GM21619 (cell line): Measurements from ENCODE around the gene TAF7.
"Not testable (repeated sequence)": the region's sequence is repeated elsewhere in the genome, so short reads cannot be mapped to it uniquely, and the experiment has no call there.

Experiments
- ATAC-seq: cut with Tn5 transposase; IDR thresholded peaks from one replicate; pipeline ENCODE4 v1.9.1; 2021; ENCODE audit not compliant: unreplicated experiment

Gene TAF7

DNA sequence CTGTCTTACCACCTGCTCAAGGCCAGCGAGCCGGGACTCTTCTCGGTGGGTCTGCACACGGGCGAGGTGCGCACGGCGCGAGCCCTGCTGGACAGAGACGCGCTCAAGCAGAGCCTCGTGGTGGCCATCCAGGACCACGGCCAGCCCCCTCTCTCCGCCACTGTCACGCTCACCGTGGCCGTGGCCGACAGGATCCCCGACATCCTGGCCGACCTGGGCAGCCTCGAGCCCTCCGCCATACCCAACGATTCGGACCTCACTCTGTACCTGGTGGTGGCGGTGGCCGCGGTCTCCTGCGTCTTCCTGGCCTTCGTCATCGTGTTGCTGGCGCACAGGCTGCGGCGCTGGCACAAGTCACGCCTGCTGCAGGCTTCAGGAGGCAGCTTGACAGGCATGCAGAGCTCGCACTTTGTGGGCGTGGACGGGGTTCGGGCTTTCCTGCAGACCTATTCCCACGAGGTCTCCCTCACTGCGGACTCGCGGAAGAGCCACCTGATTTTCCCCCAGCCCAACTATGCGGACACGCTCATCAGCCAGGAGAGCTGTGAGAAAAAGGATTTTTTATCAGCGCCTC, 20.3 kb upstream of the TAF7 start:
- not testable (repeated sequence) for ATAC-seq

DNA sequence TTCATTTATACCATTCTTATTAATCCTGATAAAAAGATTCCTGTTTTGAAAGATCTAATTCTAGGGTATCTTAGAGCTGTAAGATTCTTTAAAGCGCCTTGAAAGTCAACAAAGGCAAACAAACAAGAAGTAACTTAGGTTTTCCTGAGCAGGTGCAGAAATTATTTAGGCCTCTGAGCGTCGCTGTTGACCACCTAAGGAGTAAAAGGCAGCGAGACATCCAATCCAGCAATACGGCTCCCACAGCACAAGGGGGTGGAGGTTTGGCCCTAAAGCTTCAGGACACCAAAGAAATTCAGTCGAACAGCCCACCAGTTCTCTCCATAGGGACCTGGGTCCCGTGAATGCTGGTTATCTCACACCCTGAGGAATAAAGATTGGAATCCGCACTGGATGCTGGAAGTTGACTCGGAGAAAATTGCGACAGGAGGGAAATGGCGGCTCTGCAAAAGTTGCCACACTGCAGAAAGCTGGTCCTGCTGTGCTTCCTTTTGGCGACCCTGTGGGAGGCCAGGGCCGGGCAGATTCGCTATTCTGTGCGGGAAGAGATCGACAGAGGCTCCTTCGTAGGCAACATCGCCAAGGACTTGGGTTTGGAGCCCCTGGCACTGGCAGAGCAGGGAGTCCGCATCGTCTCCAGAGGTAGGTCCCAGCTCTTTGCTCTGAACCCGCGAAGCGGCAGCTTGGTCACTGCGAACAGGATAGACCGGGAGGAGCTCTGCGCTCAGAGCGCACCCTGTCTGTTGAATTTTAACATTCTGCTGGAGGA, 18.1 kb upstream of the TAF7 start, which contains the start of gene PCDHGA2:
Gene PCDHGA2 (plus strand): TSS at position 223 of the 769 bp plus-strand sequence.
- ATAC-seq = peak; percentile 61

DNA sequence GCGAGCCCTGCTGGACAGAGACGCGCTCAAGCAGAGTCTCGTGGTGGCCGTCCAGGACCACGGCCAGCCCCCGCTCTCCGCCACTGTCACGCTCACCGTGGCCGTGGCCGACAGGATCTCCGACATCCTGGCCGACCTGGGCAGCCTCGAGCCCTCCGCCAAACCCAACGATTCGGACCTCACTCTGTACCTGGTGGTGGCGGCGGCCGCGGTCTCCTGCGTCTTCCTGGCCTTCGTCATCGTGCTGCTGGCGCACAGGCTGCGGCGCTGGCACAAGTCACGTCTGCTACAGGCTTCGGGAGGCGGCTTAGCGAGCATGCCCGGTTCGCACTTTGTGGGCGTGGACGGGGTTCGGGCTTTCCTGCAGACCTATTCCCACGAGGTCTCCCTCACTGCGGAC, 12.0 kb upstream of the TAF7 start:
- ATAC-seq = not testable (repeated sequence)

DNA sequence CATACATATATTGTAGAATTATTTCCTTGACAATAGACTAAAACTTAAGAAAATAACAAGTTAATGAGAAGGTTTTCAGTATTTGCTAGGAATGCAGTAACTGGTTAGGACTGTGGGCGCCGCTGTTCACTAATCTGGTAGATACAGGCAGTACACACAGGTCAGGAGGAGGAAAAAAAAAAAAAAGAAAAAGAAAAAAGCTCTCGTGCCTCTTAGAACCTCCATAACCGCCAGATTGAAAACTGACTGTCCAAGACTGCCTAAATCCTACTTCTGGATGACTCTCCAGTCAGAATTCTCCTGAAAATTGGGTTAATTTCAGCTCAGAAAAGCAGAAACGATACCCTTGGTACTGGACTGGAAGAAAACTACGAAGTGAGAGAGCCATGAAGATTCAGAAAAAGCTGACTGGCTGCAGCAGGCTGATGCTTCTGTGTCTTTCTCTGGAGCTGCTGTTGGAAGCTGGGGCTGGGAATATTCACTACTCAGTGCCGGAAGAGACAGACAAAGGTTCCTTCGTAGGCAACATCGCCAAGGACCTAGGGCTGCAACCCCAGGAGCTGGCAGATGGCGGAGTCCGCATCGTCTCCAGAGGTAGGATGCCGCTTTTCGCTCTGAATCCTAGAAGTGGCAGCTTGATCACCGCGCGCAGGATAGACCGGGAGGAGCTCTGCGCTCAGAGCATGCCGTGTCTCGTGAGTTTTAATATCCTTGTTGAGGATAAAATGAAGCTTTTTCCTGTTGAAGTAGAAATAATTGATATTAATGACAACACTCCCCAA, 9.9 kb upstream of the TAF7 start, which contains the start of gene PCDHGA1:
Gene PCDHGA1 (plus strand): TSS at position 216 of the 782 bp plus-strand sequence.
- peak; percentile 42 for ATAC-seq

DNA sequence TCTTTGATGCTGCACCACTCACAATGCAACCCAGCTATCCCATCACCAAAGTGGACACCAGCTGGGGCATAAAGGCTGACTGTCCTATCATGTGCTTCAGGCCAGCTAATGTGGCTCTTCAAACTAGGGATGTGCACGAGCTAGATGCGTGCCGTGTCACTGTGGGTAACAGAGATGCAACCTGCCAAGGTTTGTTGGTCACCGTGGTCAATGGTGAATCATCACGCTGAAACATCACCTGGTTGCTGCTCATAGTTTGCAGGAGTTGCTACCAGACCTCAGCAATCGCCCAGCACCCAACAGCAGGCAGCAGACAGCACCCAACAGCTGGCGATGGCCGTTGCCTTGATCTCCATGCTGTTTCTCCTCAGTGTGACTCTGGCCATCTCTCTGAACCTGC, 7.6 kb upstream of the TAF7 start:
- no peak for ATAC-seq

DNA sequence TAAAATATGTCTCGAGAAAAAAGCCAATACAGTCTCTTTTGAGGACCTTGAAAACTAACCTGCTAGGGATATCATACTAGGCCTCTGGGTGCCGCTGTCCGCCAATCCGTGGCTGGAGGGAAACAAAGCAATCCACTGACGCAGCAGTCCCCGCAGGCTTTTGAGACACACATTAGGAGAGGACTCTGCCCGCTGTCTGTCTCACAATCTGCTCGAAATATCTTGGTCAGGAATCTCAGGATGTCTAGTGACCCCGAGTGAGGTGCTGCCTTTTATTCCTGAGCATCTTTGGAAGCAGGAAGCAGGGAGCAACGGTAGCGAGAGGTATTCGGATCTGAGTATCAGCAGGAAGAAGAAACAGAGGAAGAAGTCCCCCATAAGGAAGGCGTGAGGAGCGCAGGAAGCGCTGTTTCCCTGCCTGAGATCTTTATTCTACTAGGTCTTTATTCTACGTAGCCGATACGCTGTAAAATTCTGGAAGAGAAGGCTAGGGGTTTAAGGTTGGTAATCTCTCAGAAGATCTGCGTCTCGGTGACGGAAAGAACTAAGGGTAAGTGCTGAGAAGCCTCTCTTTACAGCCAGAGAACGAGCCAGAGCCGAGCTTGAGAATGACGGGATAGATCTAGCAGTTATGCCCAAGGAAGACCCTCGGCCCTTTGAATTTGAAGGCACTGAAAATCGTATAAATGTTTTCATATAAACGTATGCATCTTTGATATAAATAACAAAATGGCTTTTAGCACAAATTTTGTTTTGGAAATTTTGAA, 5.7 kb upstream of the TAF7 start:
- peak; percentile 89 for ATAC-seq

DNA sequence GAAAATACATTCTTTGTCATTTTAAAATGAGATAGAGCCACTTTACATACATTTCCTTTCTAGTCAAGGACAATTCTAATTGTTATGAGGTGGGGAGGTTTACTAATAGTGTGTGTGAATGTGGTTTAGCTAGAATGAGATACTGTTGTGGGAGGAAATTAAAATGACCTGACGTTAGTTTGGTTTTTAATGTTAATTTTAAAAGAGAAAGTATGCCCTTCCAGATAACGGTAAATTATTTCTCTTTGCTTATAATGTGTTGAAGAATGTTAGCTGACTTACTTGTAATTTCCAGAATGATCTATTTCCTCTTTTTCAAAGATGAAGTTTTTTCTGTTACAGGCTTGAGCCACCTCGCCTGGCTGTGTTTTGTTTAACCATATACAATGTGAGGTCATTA, 1.7 kb upstream of the TAF7 start:
- no peak for ATAC-seq

DNA sequence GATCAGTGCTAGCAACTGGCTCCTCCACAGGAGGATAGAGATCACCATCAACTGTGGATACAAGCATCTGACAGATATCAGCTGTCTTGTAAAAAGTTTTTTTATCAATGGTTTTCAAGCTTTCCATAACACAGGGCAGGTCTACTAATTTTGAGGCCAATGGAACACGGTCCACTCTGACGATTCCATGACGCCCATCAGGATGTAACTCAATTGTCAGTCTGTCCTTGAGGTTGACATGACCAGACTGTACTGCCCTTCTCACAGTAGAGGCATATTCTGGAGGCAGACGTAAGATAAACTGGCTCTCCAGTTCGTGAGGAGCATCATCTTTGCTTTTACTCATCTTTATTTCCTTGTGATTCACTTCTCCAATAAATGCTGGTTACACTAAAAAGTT, 885 bp downstream of the TAF7 start:
- ATAC-seq = no peak

DNA sequence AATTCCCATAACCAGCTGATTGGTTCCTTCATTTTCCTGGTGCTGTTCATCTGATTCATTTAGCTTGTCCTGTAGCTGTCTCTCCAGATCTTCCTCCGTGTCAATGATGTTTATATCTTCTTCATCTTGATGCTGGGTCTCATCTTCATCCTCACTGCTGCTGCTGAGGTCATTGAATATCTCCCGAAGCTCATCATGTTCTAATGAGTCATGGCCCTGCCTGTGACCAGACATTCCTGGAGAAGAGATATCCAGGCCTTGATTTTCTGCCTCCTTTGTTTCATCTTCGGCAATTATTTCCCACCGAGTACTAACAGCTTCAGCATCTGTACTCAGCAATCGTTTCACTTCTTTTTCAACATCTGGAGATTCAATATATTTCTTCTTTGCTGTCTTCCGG, 1.4 kb downstream of the TAF7 start:
- no peak for ATAC-seq

DNA sequence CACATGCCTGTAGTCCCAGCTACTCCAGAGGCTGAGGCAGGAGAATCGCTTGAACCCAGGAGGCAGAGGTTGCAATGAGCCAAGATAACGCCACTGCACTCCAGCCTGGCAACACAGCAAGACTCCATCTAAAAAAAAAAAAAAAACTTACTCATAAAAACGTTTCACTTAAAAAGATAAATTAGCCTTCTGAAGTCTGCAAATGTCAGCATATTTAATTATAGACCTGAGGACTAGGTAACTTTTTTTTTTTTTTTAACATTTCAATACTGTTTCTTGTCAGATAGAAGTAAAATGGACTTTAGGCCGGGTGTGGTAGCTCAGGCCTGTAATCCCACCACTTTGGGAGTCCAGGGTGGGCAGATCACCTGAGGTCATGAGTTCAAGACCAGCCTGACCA, 3.6 kb downstream of the TAF7 start:
- ATAC-seq = not testable (repeated sequence)

DNA sequence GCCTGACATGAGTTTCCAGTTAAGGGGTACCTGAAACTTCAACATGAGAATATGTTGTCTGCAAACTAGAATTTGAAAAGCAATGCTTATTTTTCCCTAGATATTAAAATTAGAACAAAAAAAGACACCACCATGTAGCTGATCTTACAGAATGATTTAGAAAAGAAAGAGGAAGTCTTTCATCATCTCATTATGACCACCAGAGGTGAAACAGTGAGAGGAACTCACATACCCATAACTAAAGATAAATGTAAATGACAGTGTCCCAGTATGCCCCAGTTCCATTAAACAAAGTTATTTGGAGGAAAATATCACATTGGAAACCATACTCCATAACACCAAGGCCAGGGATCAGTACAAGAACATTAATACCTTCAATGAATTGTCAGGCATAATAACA, 6.9 kb downstream of the TAF7 start:
- no peak for ATAC-seq

DNA sequence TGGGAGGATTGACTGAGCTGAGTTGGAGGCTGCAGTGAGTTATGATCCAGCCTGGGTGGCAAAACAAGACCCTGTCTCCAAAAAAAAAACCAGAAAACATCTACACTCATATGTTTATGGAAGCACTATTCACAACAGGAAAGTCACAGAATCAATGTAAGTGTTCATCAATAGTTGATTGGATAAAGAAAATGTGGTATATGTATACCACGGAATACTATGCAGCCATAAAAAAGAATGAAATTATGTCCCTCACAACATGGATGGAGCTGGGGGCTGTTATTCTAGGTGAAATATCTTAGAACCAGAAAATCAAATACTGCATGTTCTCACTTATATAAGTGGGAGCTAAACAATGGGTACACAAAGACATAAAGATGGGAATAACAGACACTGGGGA, 14.0 kb downstream of the TAF7 start:
- no peak for ATAC-seq

DNA sequence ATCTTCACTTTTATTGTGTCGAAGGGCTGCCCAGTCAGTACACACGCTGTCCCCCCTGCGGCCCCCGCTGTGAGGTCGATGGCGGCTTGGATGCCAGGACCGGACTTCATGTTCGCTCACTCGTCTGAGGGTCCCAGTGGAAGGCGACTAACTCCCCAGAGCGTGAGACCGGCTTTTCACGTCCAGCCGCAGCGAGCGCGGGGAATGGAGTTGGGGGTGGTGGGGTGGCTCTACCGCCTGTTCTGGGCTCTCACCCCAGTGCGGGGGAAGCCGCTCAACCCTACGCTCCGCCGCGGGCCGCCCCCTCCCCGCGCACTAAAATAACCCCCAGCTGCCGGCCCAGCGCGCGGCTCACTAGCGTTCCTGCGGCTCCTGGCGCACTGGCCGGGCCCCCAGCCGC, 16.8 kb downstream of the TAF7 start, which contains the start of gene SLC25A2:
Gene SLC25A2 (minus strand): TSS at position 294 of the 400 bp plus-strand sequence. CDS start 184 bp downstream, at position 110.
- ATAC-seq = no peak

DNA sequence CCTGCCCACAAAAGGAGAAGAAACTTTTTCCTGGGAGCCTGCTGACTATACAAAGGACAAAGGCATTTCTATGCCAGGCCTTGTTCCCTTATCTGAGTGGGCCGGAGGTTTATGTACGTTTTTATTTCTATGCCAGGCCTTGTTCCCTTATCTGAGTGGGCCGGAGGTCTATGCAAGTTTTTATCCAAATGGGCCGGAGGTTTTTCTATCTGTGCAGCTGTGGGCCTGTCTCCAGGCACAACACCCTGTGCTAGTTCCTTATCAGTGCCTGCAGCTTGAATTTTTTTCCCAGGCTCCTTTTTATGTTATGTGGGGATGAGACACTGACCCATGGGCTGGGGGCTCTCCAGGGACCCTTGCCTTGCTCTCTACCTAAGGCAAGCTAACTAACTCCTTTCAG, 22.2 kb downstream of the TAF7 start:
- no peak for ATAC-seq

DNA sequence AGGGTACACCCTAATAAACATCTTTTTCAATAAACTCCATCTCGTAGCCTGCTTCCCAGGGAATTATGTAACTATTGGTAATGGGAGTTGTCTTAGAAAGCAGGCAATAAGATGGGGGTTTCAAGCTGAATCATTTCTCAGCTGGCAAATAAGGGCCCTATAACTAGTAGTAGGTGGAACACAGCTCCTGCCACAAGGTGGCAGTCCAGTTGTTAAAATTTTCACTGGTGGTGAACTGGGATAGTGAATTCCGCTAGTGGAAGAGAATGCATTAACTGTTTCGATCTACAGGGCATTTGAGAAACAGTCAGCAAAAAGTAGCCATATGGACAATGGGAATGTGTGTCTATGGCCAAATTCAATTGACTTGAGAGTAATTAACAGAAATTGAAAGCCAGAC, 47.7 kb downstream of the TAF7 start:
- no peak for ATAC-seq

DNA sequence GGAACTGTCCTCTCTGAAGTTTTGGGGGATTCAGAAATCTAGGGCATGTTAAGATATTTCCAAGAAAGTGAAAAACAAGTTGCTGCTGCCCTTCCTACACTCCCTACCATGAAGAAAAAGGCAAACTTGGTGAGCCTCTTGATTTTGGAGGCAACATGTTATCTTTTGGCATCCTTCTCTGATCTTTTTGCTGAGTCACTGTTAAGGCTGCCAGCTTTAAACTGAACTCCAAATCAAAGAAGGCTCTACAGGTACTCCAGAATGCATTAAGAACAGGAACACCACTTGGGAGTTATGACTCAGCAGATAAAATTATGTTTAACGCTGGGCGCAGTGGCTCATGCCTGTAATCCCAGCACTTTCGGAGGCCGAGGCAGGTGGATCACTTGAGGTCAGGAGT, 51.4 kb downstream of the TAF7 start:
- ATAC-seq = no peak
